HG02588 (cell line): Measurements from ENCODE around the gene RPS5.
"Not testable (repeated sequence)": the region's sequence is repeated elsewhere in the genome, so short reads cannot be mapped to it uniquely, and the experiment has no call there.

Experiments used
- ATAC-seq: cut with Tn5 transposase; IDR thresholded peaks from one replicate; pipeline ENCODE4 v1.9.1; 2021; ENCODE audit warnings: mild to moderate bottlenecking, moderate library complexity; ENCODE audit not compliant: unreplicated experiment

Gene RPS5

GRCh38 chr19:58386576-58387337 lies at the start of gene RPS5:
TSS of gene RPS5 (plus strand) at chr19:58387269. CDS start at chr19:58388138, 869 bp downstream.
- peak; percentile 77 for ATAC-seq

- no peak for ATAC-seq
These were observed 48.7 kb upstream of the RPS5 start for GRCh38 chr19:58338336-58338735.

GRCh38 chr19:58338825-58339558 lies 48.1 kb upstream of the RPS5 start:
- ATAC-seq = no peak

GRCh38 chr19:58345558-58345957 lies 41.5 kb upstream of the RPS5 start:
- ATAC-seq = no peak

GRCh38 chr19:58346961-58347929 lies 39.8 kb upstream of the RPS5 start:
- peak; percentile 87 for ATAC-seq

GRCh38 chr19:58348080-58348479 lies 39.0 kb upstream of the RPS5 start:
- ATAC-seq = not testable (repeated sequence)

GRCh38 chr19:58349590-58349989 lies 37.5 kb upstream of the RPS5 start:
- no peak for ATAC-seq

GRCh38 chr19:58350001-58350861 lies 36.8 kb upstream of the RPS5 start:
- no peak for ATAC-seq

- ATAC-seq = no peak
These were observed 36.1 kb upstream of the RPS5 start for GRCh38 chr19:58350871-58351557.

- no peak for ATAC-seq
These were observed 35.6 kb upstream of the RPS5 start for GRCh38 chr19:58351558-58351878.

- ATAC-seq = no peak
These were observed 34.9 kb upstream of the RPS5 start for GRCh38 chr19:58351990-58352755.

- no peak for ATAC-seq
These were observed 34.1 kb upstream of the RPS5 start, which contains the start of gene A1BG for GRCh38 chr19:58352760-58353671. TSS of gene A1BG (minus strand) at chr19:58353492. CDS start at chr19:58353437, 55 bp downstream.

GRCh38 chr19:58353717-58354477 lies 33.2 kb upstream of the RPS5 start:
- ATAC-seq = no peak

GRCh38 chr19:58354478-58355030 lies 32.5 kb upstream of the RPS5 start:
- ATAC-seq = no peak

- ATAC-seq = no peak
These were observed 31.8 kb upstream of the RPS5 start for GRCh38 chr19:58355215-58355796.
